KBM-7 (cell line): ENCODE data around the gene SARDH.

Source experiments
- DNase-seq: peaks from one replicate; pipeline ENCODE4 v3.0.0-alpha.2; 2015
- in situ Hi-C: fragments of 300-500 bp; cut with MboI; formaldehyde crosslinking; loops from 2 replicates; pipeline ENCODE4 v1.14.3; 2020; ENCODE audit warnings: low sequenced_read_pairs, low pct_unique_long_range_greater_than_20kb, mixed read lengths

The SARDH gene

DNA sequence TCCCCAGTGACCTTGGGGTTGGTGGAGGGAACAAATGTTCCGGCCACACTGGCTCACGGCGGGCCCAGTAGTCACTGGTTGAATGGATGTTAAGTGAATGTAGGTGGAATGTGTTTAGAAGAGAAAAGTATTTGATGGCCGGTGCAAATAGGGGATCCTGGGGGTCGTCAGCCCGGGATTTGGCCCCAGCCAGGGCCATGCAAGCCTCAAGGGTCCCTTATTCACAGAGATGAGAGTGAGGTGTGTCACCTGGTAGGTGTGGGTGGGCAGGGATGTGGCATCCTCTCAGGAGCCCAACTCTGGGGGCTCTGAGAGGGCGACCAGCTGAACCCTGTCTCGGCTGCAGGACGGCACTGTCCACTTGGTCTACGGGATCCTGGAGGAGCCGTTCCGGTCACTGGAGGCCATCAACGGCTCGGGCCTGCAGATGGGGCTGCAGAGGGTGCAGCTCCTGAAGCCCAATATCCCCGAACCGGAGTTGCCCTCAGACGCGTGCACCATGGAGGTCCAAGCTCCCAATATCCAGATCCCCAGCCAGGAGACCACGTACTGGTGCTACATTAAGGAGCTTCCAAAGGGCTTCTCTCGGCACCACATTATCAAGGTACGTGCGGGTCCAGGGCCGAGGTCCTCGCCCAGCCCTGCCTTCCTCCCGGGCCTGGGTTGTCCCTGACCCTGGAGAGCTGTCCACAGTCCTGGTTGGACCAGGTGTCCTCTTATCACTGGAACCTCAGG is 96.1 kb downstream of the SARDH start:
- no peak for DNase-seq
- in situ Hi-C loops = no loop called here

DNA sequence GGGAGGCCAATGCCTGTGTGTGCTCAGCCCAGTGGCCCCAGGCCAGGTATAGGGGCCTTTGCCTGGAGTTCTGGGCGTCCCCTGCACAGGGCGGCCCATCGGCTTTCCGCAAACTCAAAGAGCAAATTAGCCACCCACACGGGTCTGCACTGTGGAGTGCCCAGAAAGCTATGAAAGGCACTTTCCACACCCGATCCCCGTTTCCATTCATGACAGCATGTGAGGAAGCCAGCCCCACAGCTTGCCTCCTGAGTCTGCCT is 96.8 kb downstream of the SARDH start:
- in situ Hi-C loops = no loop called here
- DNase-seq = no peak

DNA sequence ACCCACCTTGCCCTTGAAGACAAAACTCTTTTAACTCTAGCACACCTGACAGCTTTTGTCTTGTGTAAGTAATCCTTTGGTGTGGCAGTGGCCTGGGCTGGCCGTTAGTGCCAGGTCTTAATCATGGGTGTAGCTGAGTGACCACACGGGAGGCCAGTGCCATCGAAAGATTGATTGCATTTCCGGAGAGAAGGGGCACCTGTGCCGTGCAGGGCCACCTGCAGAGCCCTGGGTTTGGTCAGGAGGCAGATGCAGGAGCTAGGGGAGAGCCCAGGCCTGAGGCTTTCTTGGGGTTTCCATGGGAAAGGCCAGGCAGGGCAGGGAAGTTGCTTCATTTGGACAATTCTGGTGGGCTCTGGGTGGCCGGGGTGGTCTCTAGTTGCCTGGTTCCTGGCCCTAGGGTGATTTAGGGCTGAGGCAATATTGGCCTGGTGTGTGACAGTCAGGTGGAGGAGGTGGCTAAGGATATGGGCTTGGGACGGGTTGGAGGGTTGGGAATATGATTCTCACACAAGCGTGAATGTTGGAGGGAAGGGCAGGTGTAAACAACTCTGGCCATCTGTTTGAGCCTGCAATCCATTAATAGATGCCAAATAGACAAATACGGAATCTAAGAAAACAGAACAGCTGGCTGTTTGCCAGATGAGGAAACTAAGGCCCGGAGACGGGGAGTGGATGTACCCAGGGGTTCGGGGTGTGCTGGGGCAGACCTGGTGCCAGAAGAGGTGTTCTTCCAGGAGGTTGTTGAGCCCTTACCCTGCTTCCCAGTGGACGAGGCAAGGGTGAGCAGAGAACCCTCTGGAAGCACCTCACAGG is 97.4 kb downstream of the SARDH start:
- DNase-seq = no peak
- in situ Hi-C loops = no loop called here

DNA sequence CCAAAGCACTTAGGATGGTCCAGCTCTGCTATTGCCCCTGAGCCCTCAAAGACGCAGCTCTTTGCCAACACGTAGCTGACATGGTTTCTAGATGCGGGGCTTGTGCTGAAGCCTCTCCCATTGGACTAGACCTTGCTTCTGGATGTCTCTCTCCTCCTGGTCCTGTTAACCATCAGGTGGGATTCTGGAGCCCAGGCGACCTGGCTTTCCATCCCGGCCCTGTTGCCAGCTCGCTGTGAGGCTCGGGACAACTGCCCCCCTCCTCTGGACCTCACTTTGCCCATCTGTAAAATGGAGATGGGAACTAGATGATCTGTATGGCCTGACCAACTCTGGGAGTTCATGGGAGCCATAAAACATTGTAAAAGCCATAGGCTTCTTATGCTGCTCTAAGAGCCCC is 98.0 kb downstream of the SARDH start:
- in situ Hi-C loops = no loop called here
- no peak for DNase-seq

DNA sequence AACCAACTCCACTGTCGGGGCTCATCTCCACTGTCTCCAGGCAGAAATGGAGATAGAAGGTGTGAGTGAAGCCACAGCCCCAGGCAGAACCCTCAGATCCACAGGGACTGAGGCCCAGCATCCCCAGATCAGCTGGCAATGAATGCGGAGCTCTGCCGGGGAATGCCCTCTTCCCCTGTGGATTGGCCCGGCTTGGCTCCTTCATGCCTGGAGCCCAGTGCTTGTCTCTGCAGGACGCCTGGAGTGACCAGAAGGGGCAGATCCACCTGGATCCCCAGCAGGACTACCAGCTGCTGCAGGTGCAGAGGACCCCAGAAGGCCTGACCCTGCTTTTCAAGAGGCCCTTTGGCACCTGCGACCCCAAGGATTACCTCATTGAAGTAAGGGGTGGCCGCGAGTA is 98.5 kb downstream of the SARDH start:
- DNase-seq = no peak
- in situ Hi-C loops = no loop called here

DNA sequence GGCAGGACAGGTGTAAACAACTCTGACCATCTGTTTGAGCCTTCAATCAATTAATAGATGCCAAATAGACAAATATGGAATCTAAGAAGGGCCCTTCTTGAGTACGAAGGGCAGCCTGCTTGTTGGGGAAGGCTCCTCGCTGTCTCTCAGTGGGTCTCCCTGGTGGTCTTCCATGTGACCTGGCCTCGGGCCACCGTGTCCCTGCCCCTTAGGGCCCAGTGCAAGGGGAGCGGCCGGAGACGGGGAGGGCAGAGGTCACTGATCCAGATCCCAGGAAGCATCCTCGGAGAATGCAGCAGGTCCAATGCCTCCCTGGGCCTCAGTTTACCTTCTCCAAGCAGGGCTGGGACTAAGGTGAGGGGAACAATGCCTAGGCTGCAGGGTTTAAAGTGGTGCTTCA is 99.4 kb downstream of the SARDH start:
- DNase-seq = no peak
- in situ Hi-C loops = no loop called here

DNA sequence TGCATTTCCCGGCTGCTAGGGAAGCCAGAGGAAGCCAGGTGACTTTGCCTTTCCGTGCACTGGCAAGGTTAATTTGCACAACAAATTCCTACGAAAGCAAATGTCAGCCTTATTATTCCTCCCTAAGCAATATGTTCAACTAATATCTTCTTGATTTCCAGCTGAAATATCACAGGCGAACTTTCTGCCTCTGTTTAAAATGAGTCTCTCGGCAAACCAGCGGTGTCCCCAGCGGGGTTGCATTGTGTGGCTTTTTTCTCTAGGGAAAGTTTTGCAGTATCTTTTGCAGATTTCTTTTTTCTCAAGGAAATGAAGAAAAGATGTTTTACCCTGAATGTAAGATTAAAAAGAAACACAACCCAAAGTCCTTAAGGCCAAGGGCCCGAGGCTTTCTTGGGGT is 100.1 kb downstream of the SARDH start:
- in situ Hi-C loops = no loop called here

DNA sequence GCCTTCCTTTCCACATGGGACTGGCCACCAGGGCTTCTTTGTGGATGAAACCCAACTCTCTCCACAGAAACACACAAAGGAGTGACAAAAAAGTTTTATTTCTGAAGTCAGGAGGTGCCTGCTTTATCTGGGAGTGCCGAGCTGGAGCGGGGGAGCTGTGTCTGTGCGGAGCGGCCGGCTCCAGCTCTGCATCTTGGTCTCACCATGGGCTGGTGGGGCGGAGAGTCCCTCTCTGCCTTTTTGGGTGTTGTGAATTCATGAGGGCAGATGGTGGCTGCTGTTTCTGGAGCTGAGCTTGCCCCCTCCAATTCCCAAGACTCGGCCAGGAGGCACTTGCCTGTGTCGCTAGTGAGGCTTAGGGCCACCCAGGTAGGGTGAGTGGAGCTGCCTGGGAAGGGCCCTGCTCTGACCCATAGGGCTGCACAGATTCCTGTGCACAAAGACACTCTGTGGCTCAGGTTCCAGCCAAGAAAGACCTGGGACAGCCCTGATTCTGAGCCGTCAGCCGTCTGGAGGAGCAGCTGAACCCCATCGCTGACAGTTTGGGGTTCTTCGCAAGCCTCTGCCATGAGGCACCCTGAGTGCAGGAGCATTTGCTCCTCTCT is 100.6 kb downstream of the SARDH start:
- in situ Hi-C loops = no loop called here
- no peak for DNase-seq

More for the DNA sequence above, 100.1 kb downstream of the SARDH start:
- DNase-seq = no peak

DNA sequence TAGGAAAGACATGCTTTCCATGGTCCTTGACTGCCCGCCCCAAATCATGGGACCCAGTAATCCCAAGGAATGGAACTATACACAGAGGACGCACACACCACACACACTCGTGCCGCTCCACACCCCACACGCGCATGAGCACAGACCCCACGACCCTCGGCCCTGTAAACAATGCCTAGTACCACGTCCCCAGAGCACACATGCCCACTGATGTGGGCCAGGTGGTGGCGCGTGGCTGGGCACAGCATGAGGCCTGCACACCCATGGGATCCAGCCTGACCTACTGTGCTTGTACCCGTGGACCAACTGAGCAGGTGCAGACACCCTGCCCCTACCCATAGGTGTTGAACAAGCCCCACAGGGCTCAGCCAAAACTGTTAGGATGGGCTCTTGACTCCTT is 101.2 kb downstream of the SARDH start:
- no peak for DNase-seq
- in situ Hi-C loops = no loop called here

DNA sequence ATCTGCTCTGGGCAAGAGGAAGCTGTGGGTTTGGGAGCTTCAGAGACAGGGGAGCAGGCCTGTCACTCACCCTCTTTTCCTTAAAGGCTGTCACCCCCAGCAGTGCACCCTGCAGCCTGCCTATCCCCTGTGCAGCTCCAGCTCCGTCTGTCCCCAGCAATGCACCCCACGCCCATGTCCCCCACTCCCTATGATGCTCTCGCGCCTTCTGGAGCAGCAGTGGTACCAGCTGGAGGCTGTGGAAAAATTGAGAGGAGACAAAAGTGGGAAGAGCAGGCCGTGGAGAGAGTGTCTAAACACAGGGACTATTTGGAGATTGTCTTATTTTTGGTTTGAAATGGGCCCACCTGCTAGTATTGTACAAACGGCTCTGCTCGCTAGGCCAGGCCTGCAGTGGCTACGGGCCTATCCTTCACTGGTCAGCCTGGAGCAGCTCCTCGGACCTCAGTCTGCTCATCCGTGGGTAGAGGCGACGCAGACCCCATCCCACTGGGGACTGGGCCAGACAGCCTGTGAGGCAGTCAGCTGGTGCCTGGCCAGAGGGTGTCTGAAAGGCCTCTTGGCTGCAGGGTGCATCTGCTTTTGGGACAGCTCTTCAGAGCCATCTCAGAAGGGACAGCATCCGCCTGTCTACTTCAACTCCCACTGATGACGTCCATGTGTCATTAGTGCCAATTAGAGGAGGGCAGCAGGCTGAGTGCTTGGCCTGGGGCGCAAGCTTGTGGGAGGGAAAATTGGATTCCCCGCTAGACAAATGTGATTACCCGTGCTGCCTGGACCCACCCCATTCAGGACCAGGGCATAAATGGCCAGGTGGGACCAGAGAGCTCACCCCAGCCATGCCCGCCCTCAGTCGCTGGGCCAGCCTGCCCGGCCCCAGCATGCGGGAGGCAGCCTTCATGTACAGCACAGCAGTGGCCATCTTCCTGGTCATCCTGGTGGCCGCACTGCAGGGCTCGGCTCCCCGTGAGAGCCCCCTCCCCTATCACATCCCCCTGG is 102.3 kb downstream of the SARDH start, which contains the start of gene DBH:
Gene DBH (plus strand): TSS at position 831 of the 999 bp plus-strand sequence. CDS start 9 bp downstream, at position 840.
- in situ Hi-C loops = no loop called here
- DNase-seq = no peak

DNA sequence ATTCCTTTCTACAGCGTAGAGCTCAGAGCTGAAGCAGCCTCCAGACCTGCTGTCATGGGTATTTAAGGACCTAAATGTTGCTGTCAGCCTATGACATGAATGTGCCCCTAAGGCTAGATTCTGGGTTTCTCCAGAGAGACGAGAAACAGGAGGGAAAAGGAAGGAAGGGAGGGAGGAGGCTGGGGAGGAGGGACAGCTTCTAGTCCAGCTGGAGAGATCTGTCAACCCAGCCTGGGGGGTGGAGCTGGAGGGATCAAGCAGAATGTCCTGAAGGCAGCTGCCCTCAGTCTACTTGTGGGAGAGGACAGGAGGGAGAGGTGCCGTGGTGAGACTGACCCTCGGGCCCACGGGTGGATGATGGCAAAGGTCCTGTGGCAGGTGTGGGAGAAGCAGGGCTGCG is 103.1 kb downstream of the SARDH start:
- DNase-seq = no peak
- in situ Hi-C loops = no loop called here

DNA sequence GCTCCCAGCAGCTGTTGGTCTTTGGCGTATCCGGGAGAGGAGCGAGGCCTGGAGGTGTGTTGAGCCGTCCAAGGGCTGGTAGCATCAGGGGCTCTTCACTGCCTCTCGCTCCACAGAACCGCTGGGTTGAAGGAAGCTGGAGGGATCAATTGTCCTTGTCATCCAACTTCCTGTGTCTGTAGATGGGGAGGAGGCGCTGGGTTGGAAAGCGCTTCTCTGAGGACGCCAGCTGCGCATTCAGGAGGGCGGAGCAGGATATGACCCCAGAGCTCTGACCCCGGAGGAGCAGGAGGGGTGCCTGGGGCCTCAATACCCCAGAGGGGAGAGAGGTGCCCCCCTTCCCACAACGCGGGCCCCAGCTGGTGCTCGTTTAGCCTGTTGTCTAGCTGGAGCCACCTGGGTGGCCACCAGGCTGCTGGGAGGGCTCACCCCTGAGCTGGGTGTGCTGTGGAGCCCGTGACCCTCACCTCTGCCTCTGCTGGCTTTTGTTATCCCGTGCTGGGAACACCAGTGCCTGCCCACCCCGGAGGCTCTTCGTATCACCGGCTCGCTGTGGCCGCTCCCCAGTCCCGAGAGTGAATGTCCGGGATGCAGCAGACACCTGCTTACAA is 104.0 kb downstream of the SARDH start:
- in situ Hi-C loops = no loop called here
- DNase-seq = no peak

DNA sequence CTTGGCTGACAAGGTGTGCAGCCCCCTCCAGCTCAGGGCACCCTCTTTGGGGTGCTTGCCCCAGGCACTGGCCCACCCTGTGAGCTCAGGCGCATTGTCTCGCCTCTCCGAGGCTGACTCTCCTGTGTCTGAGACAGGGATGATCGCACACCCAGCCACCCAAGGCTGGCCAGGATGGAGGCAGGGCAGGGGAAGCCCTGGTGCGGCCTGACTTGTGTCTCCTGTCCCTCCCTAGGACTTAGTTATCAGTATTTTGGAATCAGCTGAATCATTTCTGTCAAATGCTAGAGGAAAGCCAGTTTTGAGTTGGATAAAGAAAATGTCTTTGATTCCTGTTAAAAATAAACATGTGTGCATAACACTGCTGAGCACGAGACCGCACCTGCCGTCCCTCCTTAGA is 104.5 kb downstream of the SARDH start:
- DNase-seq = no peak
- in situ Hi-C loops = no loop called here

DNA sequence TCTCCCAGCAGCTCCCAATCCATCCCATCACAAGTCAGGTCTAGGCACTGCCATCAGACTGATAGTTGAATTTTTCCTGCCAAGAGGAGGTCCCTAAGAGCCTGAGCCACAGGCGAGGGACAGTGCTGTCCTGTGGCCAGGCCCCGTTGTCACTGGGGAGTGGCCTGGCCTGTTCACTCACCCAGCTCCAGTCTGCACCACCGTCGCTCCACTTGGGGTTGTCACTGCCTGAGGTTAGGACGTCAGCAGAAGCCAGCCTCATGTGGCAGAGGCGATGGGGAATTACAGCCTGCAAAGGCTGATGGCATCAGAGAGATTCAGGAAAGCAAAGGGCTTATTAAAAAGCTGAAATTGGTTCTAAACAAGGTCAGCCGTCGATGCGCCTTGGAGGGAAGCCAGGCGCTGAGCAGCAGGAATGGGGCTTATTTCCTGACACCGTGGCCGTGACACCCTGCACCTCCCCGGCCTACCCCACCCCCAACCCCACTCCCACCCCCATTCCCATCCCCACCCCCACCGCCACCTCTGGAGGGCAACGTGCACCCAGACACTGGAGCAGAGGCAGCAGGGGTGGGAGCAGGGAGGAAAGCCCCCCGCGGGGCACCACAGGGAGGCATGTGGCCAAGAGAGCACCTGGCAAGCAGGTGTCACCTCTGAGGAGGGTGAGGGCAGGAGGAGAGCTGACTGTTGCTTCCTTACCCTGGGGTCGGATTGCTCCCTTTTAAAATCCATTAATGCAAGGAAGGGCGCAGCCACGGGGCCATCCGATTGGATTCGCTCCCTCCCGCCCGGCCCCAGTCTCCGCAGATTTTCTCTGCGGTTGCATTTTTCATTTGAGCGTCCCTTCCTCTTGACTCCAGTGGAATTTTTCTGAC is 105.1 kb downstream of the SARDH start:
- in situ Hi-C loops = no loop called here
- DNase-seq = no peak

DNA sequence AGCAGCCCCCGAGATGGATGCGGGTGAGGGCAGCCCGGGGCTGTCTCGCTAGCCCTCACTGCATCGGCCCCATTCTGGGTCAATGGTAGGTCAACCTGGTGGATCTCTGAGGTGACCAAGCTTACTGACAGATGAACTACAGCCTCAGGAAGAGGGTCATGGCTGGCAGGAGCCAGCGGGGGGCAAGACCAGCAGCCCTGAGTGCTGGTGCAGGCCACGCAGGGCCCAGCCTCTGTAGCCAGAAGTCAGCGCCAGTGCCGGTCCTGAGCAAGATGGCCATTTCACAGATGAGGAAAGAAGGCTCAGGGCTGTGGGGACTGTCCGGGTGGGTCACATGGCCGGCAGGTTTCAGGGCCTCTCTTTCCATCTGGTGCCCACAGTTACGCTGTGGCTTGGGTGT is 107.0 kb downstream of the SARDH start:
- in situ Hi-C loops = no loop called here
- DNase-seq = no peak

DNA sequence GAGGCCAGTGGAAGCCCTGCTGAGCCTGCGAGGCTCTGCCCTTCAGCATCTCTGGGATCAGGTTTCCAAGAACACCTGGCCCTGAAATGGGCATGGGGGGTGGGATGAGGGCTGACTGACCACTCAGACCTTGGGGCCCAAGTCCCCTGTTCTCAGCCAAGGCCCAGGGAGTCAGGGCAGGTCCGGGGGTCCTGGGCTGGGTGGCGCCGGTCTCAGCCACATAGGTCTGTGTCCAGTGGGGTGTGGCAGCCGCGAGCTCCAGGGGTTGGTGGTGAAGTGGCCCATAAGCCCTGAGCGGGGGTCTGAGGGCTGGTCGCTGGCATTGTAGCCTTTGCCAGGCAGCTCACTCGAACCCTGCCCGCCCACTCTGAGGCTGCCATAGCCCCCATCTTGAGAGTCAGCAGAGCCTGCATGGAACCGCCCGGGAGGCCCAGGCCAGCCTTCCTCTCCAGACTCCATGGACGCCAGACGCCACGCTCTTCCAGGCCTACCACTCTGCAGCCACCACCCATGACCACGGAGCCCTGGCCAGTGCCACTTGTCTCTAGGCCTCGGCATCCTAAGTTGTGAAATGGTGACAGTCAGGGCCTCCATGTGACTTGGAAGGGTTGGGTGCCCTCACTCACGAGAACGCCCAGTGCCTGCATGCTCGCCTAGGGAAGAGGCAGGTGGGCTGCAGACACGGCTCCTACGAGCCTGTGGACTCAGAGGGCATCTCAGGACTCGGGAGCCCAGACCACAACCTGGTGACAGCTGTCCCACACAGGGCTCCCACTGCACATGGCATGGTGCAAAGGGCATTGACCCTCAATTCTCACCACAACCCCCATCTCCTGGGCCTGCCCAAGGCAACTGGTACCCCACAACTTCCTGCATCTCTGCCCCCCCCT is 108.7 kb downstream of the SARDH start:
- no peak for DNase-seq
- in situ Hi-C loops = no loop called here

DNA sequence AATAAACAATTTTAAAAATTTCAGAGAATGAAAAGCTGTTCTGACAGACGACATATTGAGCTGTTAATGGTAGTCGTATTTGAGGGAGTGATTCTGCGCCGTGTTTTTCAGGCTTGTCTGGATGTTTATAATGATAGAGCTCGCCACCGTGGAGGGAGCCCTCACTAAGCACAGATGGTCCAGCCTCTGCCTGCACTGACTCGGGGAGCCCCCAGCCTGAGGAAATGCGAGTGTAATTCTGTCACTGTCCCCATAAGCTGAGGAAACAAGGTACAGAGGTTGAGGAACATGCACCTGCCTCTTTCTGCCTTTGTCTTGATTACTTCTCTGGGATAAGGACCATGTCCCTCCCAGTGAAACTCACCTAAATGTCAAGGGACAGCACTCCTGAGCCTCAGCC is 109.4 kb downstream of the SARDH start:
- DNase-seq = no peak
- in situ Hi-C loops = no loop called here
